Keratinocyte (primary cell): Measurements from ENCODE around the gene SPECC1. TPM values are rescaled to one million over a fixed set of nuclear protein-coding genes. Genes with fewer than 3 reads are reported as not detected.

Experiments
- DNase-seq: peaks from one replicate; pipeline ENCODE4 v3.0.0-alpha.2; 2011; ENCODE audit warnings: low read depth, missing footprints, low spot score
- FAIRE-seq: peaks from 2 replicates; lab custom pipeline; 2011; peaks lifted over from hg19 to GRCh38; lab: Jason Lieb, UNC
- H2AFZ ChIP-seq: 2 replicates; pipeline ENCODE4 v1.6.0; 2012; ENCODE audit warnings: low read length, control low read depth, inconsistent platforms; ENCODE audit not compliant: control insufficient read depth
- H3K27ac ChIP-seq: 2 replicates; pipeline ENCODE4 v1.5.1; 2011; ENCODE audit warnings: low read length; ENCODE audit not compliant: control insufficient read depth, insufficient read depth
- H3K27me3 ChIP-seq: 3 replicates; pipeline ENCODE4 v1.6.0; 2011; ENCODE audit warnings: low read length; ENCODE audit not compliant: control insufficient read depth, insufficient read depth; ENCODE audit errors: extremely low read depth
- H3K36me3 ChIP-seq, 2 experiments: 2 replicates in 1 of 2; 3 replicates in 1 of 2; pipeline ENCODE4 v1.5.1; 2011; ENCODE audit warnings: low read length in 2 of 2, mild to moderate bottlenecking in 1 of 2; ENCODE audit not compliant: control insufficient read depth in 2 of 2, insufficient read depth in 2 of 2; ENCODE audit errors: extremely low read depth in 1 of 2
- H3K4me1 ChIP-seq: 3 replicates; pipeline ENCODE4 v1.5.1; 2011; ENCODE audit warnings: low read length; ENCODE audit not compliant: control insufficient read depth, insufficient read depth; ENCODE audit errors: extremely low read depth
- H3K4me2 ChIP-seq: 3 replicates; pipeline ENCODE4 v1.6.0; 2011; ENCODE audit warnings: low read depth, low read length; ENCODE audit not compliant: control insufficient read depth, insufficient read depth; ENCODE audit errors: extremely low read depth
- H3K4me3 ChIP-seq, 3 experiments: fragments of 200-600 bp in 1 of 3; sonication (generic) in 1 of 3; 2 replicates in 2 of 3; 3 replicates in 1 of 3; pipeline ENCODE4 v1.5.1; 2011 to 2016; ENCODE audit warnings: low read length in 3 of 3, mild to moderate bottlenecking in 3 of 3, control low read depth in 2 of 3, inconsistent platforms in 1 of 3, low read depth in 1 of 3, mixed read lengths in 1 of 3, mixed run types in 1 of 3, moderate library complexity in 1 of 3; ENCODE audit not compliant: control insufficient read depth in 2 of 3, insufficient read depth in 2 of 3; ENCODE audit errors: extremely low read depth in 1 of 3
- H3K79me2 ChIP-seq: 2 replicates; pipeline ENCODE4 v1.6.0; 2012; ENCODE audit warnings: low read length; ENCODE audit not compliant: control insufficient read depth, insufficient read depth
- H3K9ac ChIP-seq: 3 replicates; pipeline ENCODE4 v1.6.0; 2011; ENCODE audit warnings: low read length; ENCODE audit not compliant: control insufficient read depth, insufficient read depth; ENCODE audit errors: extremely low read depth
- H3K9me1 ChIP-seq: 3 replicates; pipeline ENCODE4 v1.6.0; 2011; ENCODE audit warnings: low read length; ENCODE audit not compliant: control insufficient read depth, insufficient read depth; ENCODE audit errors: extremely low read depth
- H3K9me3 ChIP-seq: 2 replicates; pipeline ENCODE4 v1.5.1; 2012; ENCODE audit warnings: low read depth, low read length; ENCODE audit not compliant: control insufficient read depth
- H4K20me1 ChIP-seq: 3 replicates; pipeline ENCODE4 v1.6.0; 2011; ENCODE audit warnings: low read length; ENCODE audit not compliant: control insufficient read depth, insufficient read depth; ENCODE audit errors: extremely low read depth
- EZH2 ChIP-seq: IDR thresholded peaks from one replicate; pipeline ENCODE4 v1.6.1; 2012; ENCODE audit warnings: inconsistent platforms, mild to moderate bottlenecking, low read length, moderate library complexity
- dilution Hi-C: fragments of 300-500 bp; cut with MboI; formaldehyde crosslinking; loops from one replicate; pipeline ENCODE4 v1.7.0; 2020; ENCODE audit warnings: low sequenced_read_pairs; ENCODE audit not compliant: extremely low pct_ligation_motif_present
- polyA plus RNA-seq, 5 experiments: library from polyadenylated mRNA; depleted of rRNA in 3 of 5; stranded (reverse) in 3 of 5; stranded (forward) in 1 of 5; unstranded in 1 of 5; fragments of >200 nt; gene quantifications; 1 replicate in 1 of 5; 2 replicates in 3 of 5; 3 replicates in 1 of 5; pipeline versions ENCODE4 v1.2.1 to v1.2.3, GENCODE V29; 2011 to 2012; ENCODE audit warnings: missing spikeins in 2 of 5, low read depth in 1 of 5, low replicate concordance in 1 of 5
- TF ChIP-seq, protein P1 (sequence below), 3 experiments: IDR thresholded peaks in 1 of 3; conservative IDR thresholded peaks in 1 of 3; optimal IDR thresholded peaks in 1 of 3; 2 replicates in 2 of 3; 3 replicates in 1 of 3; pipeline versions ENCODE3 to v1.5.1; 2011; ENCODE audit warnings: low read length in 3 of 3, mild to moderate bottlenecking in 3 of 3, moderate library complexity in 2 of 3, control low read depth in 1 of 3, inconsistent platforms in 1 of 3; ENCODE audit not compliant: insufficient read depth in 2 of 3; ENCODE audit errors: extremely low read depth in 1 of 3

The SPECC1 gene
- polyA plus RNA-seq, 1 donor (not counting 4 experiments of a cell fraction or from before 2014, with no cell fraction given), result 20.9 TPM

DNA sequence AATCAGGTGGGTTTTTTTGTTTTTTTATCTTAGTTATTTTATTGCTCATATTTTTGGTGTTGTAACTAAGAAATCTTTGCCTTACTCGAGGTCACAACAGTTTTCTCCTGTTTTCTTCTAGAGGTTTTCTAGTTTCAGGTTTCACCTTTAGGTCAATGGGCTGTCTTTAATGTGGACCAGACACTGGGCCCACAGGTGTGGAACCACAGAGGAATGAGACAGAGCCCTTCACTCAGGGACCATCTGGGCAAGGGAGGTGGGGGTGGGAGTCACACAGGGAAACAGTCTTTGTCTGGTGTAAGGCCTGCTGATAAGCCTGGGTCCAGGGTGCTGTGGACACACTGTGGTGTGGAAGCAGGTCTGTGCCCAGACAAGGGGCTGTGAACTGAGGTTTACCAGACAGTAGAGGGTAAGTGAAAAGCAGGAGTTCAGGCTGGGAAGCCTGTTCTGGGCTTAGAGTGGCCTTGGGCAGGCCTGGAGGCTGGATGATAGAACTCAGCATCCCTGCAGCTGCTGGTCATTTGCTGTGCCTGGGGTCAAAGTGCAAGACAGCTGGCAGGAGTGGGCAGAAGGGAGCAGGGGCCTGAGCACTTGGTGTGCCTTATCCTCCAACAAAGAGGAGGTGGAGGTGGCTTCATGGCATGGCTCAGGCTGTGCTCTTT lies 75.6 kb downstream of the SPECC1 start:
- DNase-seq, result no peak
- Histone ChIP-seq H2AFZ (no peak overlapping the region), H3K27ac (no peak overlapping the region), H3K4me2 (no peak overlapping the region), H3K27me3 (peaks cover 24% of the 10 kb centered on the region), H4K20me1 (no peaks in the 10 kb centered on the region), H3K9me3 (no peaks in the 10 kb centered on the region), H3K9me1 (no peaks in the 10 kb centered on the region), H3K36me3 (no peaks in the 10 kb centered on the region), H3K4me1 (no peaks in the 10 kb centered on the region), H3K79me2 (no peaks in the 10 kb centered on the region), H3K9ac (no peak overlapping the region), H3K4me3 (no peak overlapping the region)
- TF ChIP-seq, protein P1, sequence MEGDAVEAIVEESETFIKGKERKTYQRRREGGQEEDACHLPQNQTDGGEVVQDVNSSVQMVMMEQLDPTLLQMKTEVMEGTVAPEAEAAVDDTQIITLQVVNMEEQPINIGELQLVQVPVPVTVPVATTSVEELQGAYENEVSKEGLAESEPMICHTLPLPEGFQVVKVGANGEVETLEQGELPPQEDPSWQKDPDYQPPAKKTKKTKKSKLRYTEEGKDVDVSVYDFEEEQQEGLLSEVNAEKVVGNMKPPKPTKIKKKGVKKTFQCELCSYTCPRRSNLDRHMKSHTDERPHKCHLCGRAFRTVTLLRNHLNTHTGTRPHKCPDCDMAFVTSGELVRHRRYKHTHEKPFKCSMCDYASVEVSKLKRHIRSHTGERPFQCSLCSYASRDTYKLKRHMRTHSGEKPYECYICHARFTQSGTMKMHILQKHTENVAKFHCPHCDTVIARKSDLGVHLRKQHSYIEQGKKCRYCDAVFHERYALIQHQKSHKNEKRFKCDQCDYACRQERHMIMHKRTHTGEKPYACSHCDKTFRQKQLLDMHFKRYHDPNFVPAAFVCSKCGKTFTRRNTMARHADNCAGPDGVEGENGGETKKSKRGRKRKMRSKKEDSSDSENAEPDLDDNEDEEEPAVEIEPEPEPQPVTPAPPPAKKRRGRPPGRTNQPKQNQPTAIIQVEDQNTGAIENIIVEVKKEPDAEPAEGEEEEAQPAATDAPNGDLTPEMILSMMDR (optimal IDR thresholded peaks at IDR 0.05 in 1 of 3, IDR thresholded peaks at IDR 0.05 in 1 of 3, conservative IDR thresholded peaks at IDR 0.05 in 1 of 3; ENCODE audit: extremely low read depth in 1 of 3, insufficient read depth in 2 of 3, low read length in 3 of 3), result no peak
- no peak for TF ChIP-seq EZH2
- dilution Hi-C loops, result no loop called here
- no peak for FAIRE-seq

DNA sequence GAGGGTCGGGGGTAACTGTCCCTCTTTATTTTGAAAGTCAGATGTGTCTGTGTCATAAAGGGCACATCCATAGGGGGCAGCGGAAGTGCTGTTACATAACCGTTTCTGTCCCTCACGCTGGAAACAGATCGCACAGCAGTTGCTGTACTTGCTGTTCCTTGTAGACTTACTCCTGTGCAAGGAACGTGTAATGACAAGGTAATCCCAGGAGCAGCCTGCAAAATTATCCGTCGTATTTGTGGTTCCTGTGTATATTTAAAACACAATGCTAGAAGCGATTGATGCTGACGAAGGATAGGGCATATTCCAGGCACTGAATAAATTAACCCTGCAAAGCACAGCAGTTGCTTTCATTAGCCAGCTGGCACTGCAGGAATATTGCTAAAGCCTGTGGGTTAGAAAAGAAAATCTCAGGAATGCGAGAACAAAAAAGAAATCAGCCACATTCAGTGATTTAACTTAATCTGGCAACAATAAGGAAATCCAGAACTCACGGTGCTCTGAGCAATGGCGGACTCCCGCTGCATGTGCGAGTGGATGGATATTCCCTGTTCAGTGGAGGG lies 76.2 kb downstream of the SPECC1 start:
- FAIRE-seq, result no peak
- dilution Hi-C loops, result no loop called here
- H3K4me2 ChIP-seq, result no peak overlapping the region

More for the DNA sequence above, 76.2 kb downstream of the SPECC1 start:
- peaks cover 24% of the 10 kb centered on the region for H3K27me3 ChIP-seq
- no peaks in the 10 kb centered on the region for H3K36me3 ChIP-seq
- H3K9me1 ChIP-seq, result no peaks in the 10 kb centered on the region
- H3K27ac ChIP-seq, result no peak overlapping the region
- no peak overlapping the region for H3K9ac ChIP-seq
- no peaks in the 10 kb centered on the region for H4K20me1 ChIP-seq
- H3K4me1 ChIP-seq, result no peaks in the 10 kb centered on the region
- no peak overlapping the region for H3K4me3 ChIP-seq
- DNase-seq, result no peak
- no peak overlapping the region for H2AFZ ChIP-seq
- no peak for TF ChIP-seq EZH2
- TF ChIP-seq, protein P1 (optimal IDR thresholded peaks at IDR 0.05 in 1 of 3, IDR thresholded peaks at IDR 0.05 in 1 of 3, conservative IDR thresholded peaks at IDR 0.05 in 1 of 3; ENCODE audit: extremely low read depth in 1 of 3, insufficient read depth in 2 of 3, low read length in 3 of 3), result no peak
- H3K79me2 ChIP-seq, result no peaks in the 10 kb centered on the region
- H3K9me3 ChIP-seq, result no peaks in the 10 kb centered on the region
